GM18502 (cell line): ENCODE data around the gene NIPAL4.
"Not testable (repeated sequence)": the region's sequence is repeated elsewhere in the genome, so short reads cannot be mapped to it uniquely, and the experiment has no call there.

Experiments used
- ATAC-seq: cut with Tn5 transposase; IDR thresholded peaks from one replicate; pipeline ENCODE4 v1.9.1; 2021; ENCODE audit warnings: mild to moderate bottlenecking; ENCODE audit not compliant: unreplicated experiment, poor library complexity

The NIPAL4 gene

GRCh38 chr5:157481666-157482065, 21.7 kb downstream of the NIPAL4 start:
- ATAC-seq: no peak

GRCh38 chr5:157482702-157483101, 22.7 kb downstream of the NIPAL4 start:
- ATAC-seq: not testable (repeated sequence)

- no peak for ATAC-seq
These were observed 24.8 kb downstream of the NIPAL4 start for GRCh38 chr5:157484768-157485167.

- no peak for ATAC-seq
These were observed 25.3 kb downstream of the NIPAL4 start for GRCh38 chr5:157485340-157485739.

- peak; percentile 38 for ATAC-seq
These were observed 25.8 kb downstream of the NIPAL4 start for GRCh38 chr5:157485811-157486210.

GRCh38 chr5:157486221-157486681, 26.2 kb downstream of the NIPAL4 start:
- ATAC-seq: peak; percentile 25

GRCh38 chr5:157486861-157487260, 26.8 kb downstream of the NIPAL4 start:
- peak; percentile 55 for ATAC-seq

- peak; percentile 47 for ATAC-seq
These were observed 27.3 kb downstream of the NIPAL4 start for GRCh38 chr5:157487358-157487757.

- ATAC-seq: no peak
These were observed 31.5 kb downstream of the NIPAL4 start for GRCh38 chr5:157491471-157491995.

GRCh38 chr5:157492886-157493285, 32.9 kb downstream of the NIPAL4 start:
- no peak for ATAC-seq

- no peak for ATAC-seq
These were observed 34.3 kb downstream of the NIPAL4 start for GRCh38 chr5:157494178-157494832.

- ATAC-seq: no peak
These were observed 36.9 kb downstream of the NIPAL4 start for GRCh38 chr5:157496864-157497263.

GRCh38 chr5:157497875-157498611, 38.0 kb downstream of the NIPAL4 start:
- no peak for ATAC-seq

- peak; percentile 84 for ATAC-seq
These were observed 42.2 kb downstream of the NIPAL4 start for GRCh38 chr5:157502143-157502647.

- ATAC-seq: no peak
These were observed 44.0 kb downstream of the NIPAL4 start for GRCh38 chr5:157504053-157504452.

- no peak for ATAC-seq
These were observed 45.5 kb downstream of the NIPAL4 start for GRCh38 chr5:157505496-157505895.

- ATAC-seq: no peak
These were observed 46.1 kb downstream of the NIPAL4 start for GRCh38 chr5:157506066-157506590.

GRCh38 chr5:157506981-157507780, 47.2 kb downstream of the NIPAL4 start:
- ATAC-seq: no peak

- ATAC-seq: peak; percentile 15
These were observed 49.1 kb downstream of the NIPAL4 start for GRCh38 chr5:157509093-157509492.

- peak; percentile 87 for ATAC-seq
These were observed 49.6 kb downstream of the NIPAL4 start for GRCh38 chr5:157509587-157509986.
